Neural cell (in vitro differentiated cells): ENCODE measurements around the gene FGD6. TPM values are rescaled to one million over a fixed set of nuclear protein-coding genes. Genes with fewer than 3 reads are reported as not detected.

Experiments
- H2AFZ ChIP-seq: fragments of 200-600, 300-800 bp; sonication (generic), shearing (Covaris generic); 2 replicates; pipeline ENCODE4 v1.6.0; 2014; ENCODE audit warnings: low read depth, mild to moderate bottlenecking, antibody characterized with exemption, low read length, moderate library complexity
- H3F3A ChIP-seq: fragments of 200-600 bp; shearing (Covaris generic); 2 replicates; pipeline ENCODE4 v1.6.1; 2016; ENCODE audit warnings: mild to moderate bottlenecking, moderate library complexity, mixed read lengths, antibody characterized with exemption, low read length; ENCODE audit not compliant: insufficient read depth, poor library complexity, severe bottlenecking
- H3K27ac ChIP-seq: fragments of 200-600, 300-800 bp; sonication (generic), shearing (Covaris generic); 2 replicates; pipeline ENCODE4 v1.5.1; 2014; ENCODE audit warnings: mild to moderate bottlenecking, low read length, moderate library complexity
- H3K27me3 ChIP-seq: fragments of 300-800, 200-600 bp; sonication (generic), shearing (Covaris generic); 2 replicates; pipeline ENCODE4 v1.6.0; 2014; ENCODE audit warnings: mild to moderate bottlenecking, low read depth, low read length, moderate library complexity; ENCODE audit not compliant: insufficient read depth
- H3K36me3 ChIP-seq: fragments of 300-800, 200-600 bp; sonication (generic), shearing (Covaris generic); 2 replicates; pipeline ENCODE4 v1.5.1; 2014; ENCODE audit warnings: mild to moderate bottlenecking, antibody characterized with exemption, low read length, moderate library complexity; ENCODE audit not compliant: insufficient read depth
- H3K4me2 ChIP-seq: fragments of 300-800, 200-600 bp; sonication (generic), shearing (Covaris generic); 2 replicates; pipeline ENCODE4 v1.6.0; 2014; ENCODE audit warnings: mild to moderate bottlenecking, low read length
- H3K4me3 ChIP-seq: fragments of 300-800, 200-600 bp; sonication (generic), shearing (Covaris generic); 2 replicates; pipeline ENCODE4 v1.5.1; 2014; ENCODE audit warnings: mild to moderate bottlenecking, low read length, moderate library complexity
- H3K79me2 ChIP-seq: fragments of 200-600 bp; shearing (Covaris generic); replicated peaks from 2 replicates; pipeline ENCODE4 v1.6.0; 2014; ENCODE audit warnings: mild to moderate bottlenecking, low read length, moderate library complexity; ENCODE audit not compliant: insufficient read depth
- H3K9ac ChIP-seq: fragments of 300-800, 200-600 bp; sonication (generic), shearing (Covaris generic); 2 replicates; pipeline ENCODE4 v1.6.1; 2016; ENCODE audit warnings: mild to moderate bottlenecking, low read length, mixed read lengths
- H3K9me2 ChIP-seq: fragments of 200-600 bp; shearing (Covaris generic); 2 replicates; pipeline ENCODE4 v1.6.1; 2016; ENCODE audit warnings: mild to moderate bottlenecking, low read length, mixed read lengths; ENCODE audit not compliant: insufficient read depth
- H3K9me3 ChIP-seq: fragments of 200-600, 300-800 bp; sonication (generic), shearing (Covaris generic); 2 replicates; pipeline ENCODE4 v1.6.1; 2016; ENCODE audit warnings: mild to moderate bottlenecking, mixed run types, low read length, moderate library complexity, mixed read lengths
- H4K20me1 ChIP-seq: fragments of 200-600 bp; shearing (Covaris generic); 2 replicates; pipeline ENCODE4 v1.6.1; 2016; ENCODE audit warnings: mild to moderate bottlenecking, mixed run types; ENCODE audit not compliant: insufficient read depth
- CTCF ChIP-seq: fragments of 450-650 bp; IDR thresholded peaks from 2 replicates; pipeline ENCODE4 v1.5.1; 2014; ENCODE audit warnings: antibody characterized with exemption, mild to moderate bottlenecking, moderate library complexity; ENCODE audit not compliant: poor library complexity, severe bottlenecking
- EP300 ChIP-seq: fragments of 450-650 bp; conservative IDR thresholded peaks from 2 replicates; pipeline ENCODE4 v1.6.1; 2014; ENCODE audit warnings: antibody characterized with exemption, mild to moderate bottlenecking, moderate library complexity; ENCODE audit not compliant: poor library complexity, severe bottlenecking
- EZH2 ChIP-seq: fragments of 200-600, 300-800 bp; shearing (Covaris generic), sonication (generic); IDR thresholded peaks from 2 replicates; pipeline ENCODE4 v1.6.1; 2014; ENCODE audit warnings: antibody characterized with exemption, low read length, borderline replicate concordance, mild to moderate bottlenecking; ENCODE audit not compliant: insufficient read depth, poor library complexity, severe bottlenecking
- MXI1 ChIP-seq: fragments of 450-650 bp; conservative IDR thresholded peaks from 2 replicates; pipeline ENCODE4 v1.6.1; 2014; ENCODE audit warnings: antibody characterized with exemption, mild to moderate bottlenecking; ENCODE audit not compliant: poor library complexity, severe bottlenecking
- POLR2AphosphoS5 ChIP-seq: IDR thresholded peaks from 2 replicates; pipeline ENCODE4 v1.6.1; 2012
- RAD21 ChIP-seq: fragments of 450-650 bp; conservative IDR thresholded peaks from 2 replicates; pipeline ENCODE4 v1.6.1; 2014; ENCODE audit warnings: antibody characterized with exemption, mild to moderate bottlenecking, moderate library complexity
- REST ChIP-seq: IDR thresholded peaks from 2 replicates; pipeline ENCODE4 v1.6.1; 2012; ENCODE audit warnings: borderline replicate concordance
- SMC3 ChIP-seq: fragments of 450-650 bp; conservative IDR thresholded peaks from 2 replicates; pipeline ENCODE4 v1.6.1; 2014; ENCODE audit warnings: antibody characterized with exemption, mild to moderate bottlenecking, moderate library complexity; ENCODE audit not compliant: poor library complexity
- TAF1 ChIP-seq: IDR thresholded peaks from 2 replicates; pipeline ENCODE4 v1.6.1; 2012; ENCODE audit warnings: low read depth
- polyA plus RNA-seq: library from polyadenylated mRNA; depleted of rRNA; stranded (reverse); fragments of >200 nt; gene quantifications from 2 replicates; pipeline ENCODE4 v1.2.3, GENCODE V29; 2014

FGD6 gene
- polyA plus RNA-seq, 1 donor from 2014 or later = 4.6 TPM

- Histone ChIP-seq H3K79me2 (no peaks in the 10 kb centered on the region), H3K36me3 (peaks cover 11% of the 10 kb centered on the region), H3K4me3 (no peak overlapping the region), H3K27me3 (no peaks in the 10 kb centered on the region), H2AFZ (no peak overlapping the region), H3K9ac (no peak overlapping the region), H3K4me2 (no peak overlapping the region), H3K9me3 (no peaks in the 10 kb centered on the region), H3F3A (no peaks in the 10 kb centered on the region), H4K20me1 (no peaks in the 10 kb centered on the region), H3K9me2 (no peaks in the 10 kb centered on the region), H3K27ac (no peak overlapping the region)
- TF ChIP-seq CTCF = no peak
- TF ChIP-seq REST = no peak
- TF ChIP-seq MXI1 = no peak
- TF ChIP-seq POLR2AphosphoS5 = no peak
- no peak for TF ChIP-seq EP300
- TF ChIP-seq SMC3 = no peak
- no peak for TF ChIP-seq RAD21
- TF ChIP-seq TAF1 = no peak
- TF ChIP-seq EZH2 = no peak
Observed at GRCh38 chr12:95034750-95035149, 182.5 kb downstream of the FGD6 start.

Other genes with a start within 250 kb of the FGD6 start
- 357 and 381 TPM in 2 replicates for gene NDUFA12, start 213.8 kb downstream of the FGD6 start, polyA plus RNA-seq
- gene NR2C1, start 143.8 kb downstream of the FGD6 start, polyA plus RNA-seq = 117 and 137 TPM in 2 replicates
- gene VEZT, start 340 bp upstream of the FGD6 start, polyA plus RNA-seq = 192 and 219 TPM in 2 replicates